Fibroblast of lung (primary cell): ENCODE measurements around the gene MTA2. TPM values are rescaled to one million over a fixed set of nuclear protein-coding genes. Genes with fewer than 3 reads are reported as not detected.

Experiments
- DNase-seq, 2 donors: peaks; one replicate each; pipeline versions ENCODE4 v3.0.0 to v3.0.0-alpha.2; 2010; ENCODE audit warnings: low read depth in 2 of 2
- H2AFZ ChIP-seq: 2 replicates; pipeline ENCODE4 v1.5.1; 2012; ENCODE audit warnings: low read length, control low read depth, inconsistent platforms
- H3K27ac ChIP-seq: 2 replicates; pipeline ENCODE4 v1.5.1; 2011; ENCODE audit warnings: low read length, control low read depth; ENCODE audit not compliant: insufficient read depth
- H3K27me3 ChIP-seq: 2 replicates; pipeline ENCODE4 v1.5.1; 2011; ENCODE audit warnings: mild to moderate bottlenecking, low read length; ENCODE audit not compliant: control insufficient read depth, insufficient read depth
- H3K36me3 ChIP-seq: 2 replicates; pipeline ENCODE4 v1.5.1; 2011; ENCODE audit warnings: low read length; ENCODE audit not compliant: control insufficient read depth, insufficient read depth
- H3K4me1 ChIP-seq: 2 replicates; pipeline ENCODE4 v1.5.1; 2011; ENCODE audit warnings: low read length; ENCODE audit not compliant: control insufficient read depth, insufficient read depth; ENCODE audit errors: extremely low read depth
- H3K4me2 ChIP-seq: 2 replicates; pipeline ENCODE4 v1.5.1; 2011; ENCODE audit warnings: low read length, control low read depth; ENCODE audit not compliant: insufficient read depth; ENCODE audit errors: extremely low read depth
- H3K4me3 ChIP-seq, 4 experiments: fragments of 200-600 bp in 1 of 4; sonication (generic) in 1 of 4; replicated peaks in 1 of 4; 2 replicates each; pipeline ENCODE4 v1.5.1; 2011 to 2016; ENCODE audit warnings: low read length in 4 of 4, low read depth in 3 of 4, mild to moderate bottlenecking in 3 of 4, control low read depth in 2 of 4, inconsistent platforms in 1 of 4, mixed read lengths in 1 of 4; ENCODE audit not compliant: insufficient read depth in 1 of 4; ENCODE audit errors: control extremely low read depth in 1 of 4
- H3K79me2 ChIP-seq: 2 replicates; pipeline ENCODE4 v1.5.1; 2012; ENCODE audit warnings: mild to moderate bottlenecking, low read length, inconsistent platforms; ENCODE audit not compliant: control insufficient read depth, insufficient read depth
- H3K9ac ChIP-seq: 2 replicates; pipeline ENCODE4 v1.5.1; 2011; ENCODE audit warnings: mild to moderate bottlenecking, low read length, control low read depth; ENCODE audit not compliant: insufficient read depth
- H3K9me3 ChIP-seq: 2 replicates; pipeline ENCODE4 v1.5.1; 2012; ENCODE audit warnings: low read depth, low read length; ENCODE audit not compliant: control insufficient read depth, insufficient read depth
- H4K20me1 ChIP-seq: 2 replicates; pipeline ENCODE4 v1.5.1; 2011; ENCODE audit warnings: low read length; ENCODE audit not compliant: control insufficient read depth, insufficient read depth; ENCODE audit errors: extremely low read depth
- CTCF ChIP-seq, 2 donors: IDR thresholded peaks in 1 of 2; conservative IDR thresholded peaks in 1 of 2; 1 replicate in 1 of 2; 2 replicates in 1 of 2; pipeline ENCODE4 v1.5.1; 2011 to 2012; ENCODE audit warnings: low read length in 2 of 2, control low read depth in 1 of 2, inconsistent platforms in 1 of 2, low read depth in 1 of 2, mild to moderate bottlenecking in 1 of 2
- EZH2 ChIP-seq: IDR thresholded peaks from 2 replicates; pipeline ENCODE4 v1.5.1; 2012; ENCODE audit warnings: low read length, control low read depth, mild to moderate bottlenecking; ENCODE audit errors: missing control alignments
- polyA plus RNA-seq, 2 donors: library from polyadenylated mRNA; depleted of rRNA in 1 of 2; stranded (reverse) in 1 of 2; unstranded in 1 of 2; fragments of >200 nt; gene quantifications; 2 replicates each; pipeline ENCODE4 v1.2.1, GENCODE V29; 2011 to 2012; ENCODE audit warnings: missing spikeins in 1 of 2
- total RNA-seq: library from RNA; depleted of rRNA; stranded (reverse); fragments of >200 nt; gene quantifications from 2 replicates; pipeline ENCODE4 v1.2.1, GENCODE V29; 2014

Gene MTA2
- total and polyA plus RNA-seq, 2 donors (not counting 1 experiment from before 2014, with no cell fraction given) = 31.4 to 117 TPM

- H3K27ac ChIP-seq = no peak overlapping the region
Observed at GRCh38 chr11:62644220-62644619, 42.6 kb upstream of the MTA2 start.

DNA sequence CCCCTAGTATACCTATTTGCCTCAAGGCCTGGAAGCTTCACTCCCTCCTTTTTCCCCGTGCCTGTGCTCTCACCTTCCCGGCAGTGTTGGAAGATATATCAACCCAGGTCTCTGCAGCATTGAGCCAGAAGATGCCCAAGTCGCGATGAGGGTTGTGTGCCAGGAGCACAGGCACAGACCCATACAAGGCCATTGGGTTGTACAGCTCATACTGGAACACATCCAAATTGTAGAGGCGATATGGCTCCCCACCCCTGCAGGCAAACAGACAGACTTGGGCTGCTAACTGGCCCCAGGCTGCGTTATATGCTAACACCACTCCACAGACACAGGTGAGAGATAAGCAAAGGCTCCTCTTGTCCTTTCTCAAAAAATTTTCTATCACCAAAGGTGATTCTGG lies 30.8 kb upstream of the MTA2 start:
- H4K20me1 ChIP-seq = no peaks in the 10 kb centered on the region
- H3K27ac ChIP-seq = no peak overlapping the region
- no peaks in the 10 kb centered on the region for H3K27me3 ChIP-seq
- H3K9ac ChIP-seq = no peak overlapping the region
- no peak overlapping the region for H3K4me3 ChIP-seq
- no peak for DNase-seq
- H3K79me2 ChIP-seq = no peaks in the 10 kb centered on the region
- no peaks in the 10 kb centered on the region for H3K4me1 ChIP-seq
- H3K9me3 ChIP-seq = no peaks in the 10 kb centered on the region
- no peak overlapping the region for H2AFZ ChIP-seq
- TF ChIP-seq EZH2 (no peak), CTCF (conservative IDR thresholded peaks at IDR 0.05 in 1 of 2, IDR thresholded peaks at IDR 0.05 in 1 of 2; ENCODE audit: low read depth in 1 of 2, low read length in 2 of 2) (no peak)
- H3K36me3 ChIP-seq = peaks cover 41% of the 10 kb centered on the region
- no peak overlapping the region for H3K4me2 ChIP-seq

More at GRCh38 chr11:62644220-62644619, 42.6 kb upstream of the MTA2 start:
- Histone ChIP-seq H2AFZ (no peak overlapping the region), H3K4me1 (peaks cover 8% of the 10 kb centered on the region), H4K20me1 (no peaks in the 10 kb centered on the region), H3K9ac (no peak overlapping the region), H3K27me3 (no peaks in the 10 kb centered on the region), H3K4me3 (no peak overlapping the region), H3K79me2 (peaks cover 51% of the 10 kb centered on the region), H3K9me3 (no peaks in the 10 kb centered on the region), H3K36me3 (peaks cover 12% of the 10 kb centered on the region), H3K4me2 (no peak overlapping the region)
- no peak for TF ChIP-seq CTCF (conservative IDR thresholded peaks at IDR 0.05 in 1 of 2, IDR thresholded peaks at IDR 0.05 in 1 of 2; ENCODE audit: low read depth in 1 of 2, low read length in 2 of 2)
- TF ChIP-seq EZH2 = no peak
- DNase-seq = no peak

- H3K9me3 ChIP-seq = no peaks in the 10 kb centered on the region
- H3K4me2 ChIP-seq = no peak overlapping the region
- TF ChIP-seq CTCF (conservative IDR thresholded peaks at IDR 0.05 in 1 of 2, IDR thresholded peaks at IDR 0.05 in 1 of 2; ENCODE audit: low read depth in 1 of 2, low read length in 2 of 2) = no peak
- TF ChIP-seq EZH2 = no peak
- no peak overlapping the region for H3K27ac ChIP-seq
- no peak overlapping the region for H3K9ac ChIP-seq
- no peaks in the 10 kb centered on the region for H3K79me2 ChIP-seq
- H2AFZ ChIP-seq = no peak overlapping the region
- peaks cover 31% of the 10 kb centered on the region for H3K36me3 ChIP-seq
- H4K20me1 ChIP-seq = no peaks in the 10 kb centered on the region
- DNase-seq = no peak
- H3K4me1 ChIP-seq = no peaks in the 10 kb centered on the region
- no peaks in the 10 kb centered on the region for H3K27me3 ChIP-seq
- H3K4me3 ChIP-seq = no peak overlapping the region
Observed at GRCh38 chr11:62627713-62628112, 26.0 kb upstream of the MTA2 start.
